Esophagus muscularis mucosa (tissue), 4 donors: ENCODE data around the gene DIP2B.

Source experiments
- CTCF ChIP-seq, 3 experiments: fragments of 200-600 bp in 2 of 3; fragments of 450-650 bp in 1 of 3; sonication (generic) in 2 of 3; IDR thresholded peaks; one replicate each; pipeline ENCODE4 v1.5.1; 2017 to 2019; ENCODE audit warnings: antibody characterized with exemption in 3 of 3, mild to moderate bottlenecking in 2 of 3, moderate library complexity in 1 of 3
- EP300 ChIP-seq: sonication (generic); formaldehyde crosslinking; IDR thresholded peaks from one replicate; pipeline ENCODE4 v1.6.1; 2017; ENCODE audit warnings: antibody characterized with exemption
- POLR2A ChIP-seq: fragments of 450-650 bp; IDR thresholded peaks from one replicate; pipeline ENCODE4 v1.6.1; 2017; ENCODE audit warnings: antibody characterized with exemption, moderate library complexity, mild to moderate bottlenecking, low read depth
- POLR2AphosphoS5 ChIP-seq, 2 donors: sonication (generic); formaldehyde crosslinking; IDR thresholded peaks; one replicate each; pipeline ENCODE4 v1.6.1; 2017; ENCODE audit warnings: antibody characterized with exemption in 2 of 2

DNA sequence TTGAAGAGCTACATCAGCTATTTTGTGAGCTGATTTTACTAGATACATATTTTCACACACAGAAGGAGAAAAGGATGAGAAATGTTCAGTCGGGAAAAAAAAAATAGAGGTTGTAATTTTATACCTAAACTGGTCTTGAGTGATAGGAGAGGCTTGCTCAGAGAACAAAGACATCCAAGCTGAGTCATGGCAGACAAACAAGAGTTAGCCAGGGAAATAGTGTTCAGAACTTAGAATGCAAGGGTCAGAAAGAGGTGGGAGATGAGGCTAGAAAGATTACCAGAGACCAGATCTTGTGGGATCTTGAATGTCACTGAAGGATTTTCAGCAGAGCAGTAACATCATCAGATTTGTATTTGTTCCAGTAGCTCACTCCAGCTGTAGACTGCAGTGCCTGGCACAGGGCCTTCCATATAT lies 137.3 kb downstream of the DIP2B start:
- TF ChIP-seq CTCF (IDR thresholded peaks at IDR 0.05) (no peak), POLR2A (no peak), POLR2AphosphoS5 (IDR thresholded peaks at IDR 0.05) (no peak), EP300 (no peak)
